Measurements from ENCODE around the gene SPP1. TPM values are rescaled to one million over a fixed set of nuclear protein-coding genes. Genes with fewer than 3 reads are reported as not detected.

The SPP1 gene
- total RNA-seq, 4 donors from 2014 or later: 1.4 to 13.6 (median 6.0) TPM; not detected in 1

- Histone ChIP-seq H3K36me3 (no peaks in the 10 kb centered on the region), H3K4me3 (no peak overlapping the region), H3K4me1 (no peaks in the 10 kb centered on the region), H3K9me3 (no peaks in the 10 kb centered on the region), H3K27ac (no peak overlapping the region), H3K27me3 (peaks cover 0 to under 1% (median 0%) of the 10 kb centered on the region in 3 donors)
- TF ChIP-seq CTCF (IDR thresholded peaks at IDR 0.05 in 4 of 5, conservative IDR thresholded peaks at IDR 0.05 in 1 of 5): no peak
- TF ChIP-seq POLR2A (IDR thresholded peaks at IDR 0.05): no peak
- in situ Hi-C loops (cut with MboI; ENCODE audit: low sequenced_read_pairs in 4 of 4): no loop called here
- DNase-seq (no peak), ATAC-seq (no peak)
- intact Hi-C loops (cut with DNase I; ENCODE audit: low total_unique reads): no loop called here
Observed at GRCh38 chr4:87962398-87963146, 12.9 kb upstream of the SPP1 start.

GRCh38 chr4:87965501-87965975, 10.0 kb upstream of the SPP1 start:
- no peak for DNase-seq
- Histone ChIP-seq H3K36me3 (no peaks in the 10 kb centered on the region), H3K9me3 (no peaks in the 10 kb centered on the region), H3K4me1 (no peaks in the 10 kb centered on the region), H3K27me3 (peaks cover 0 to 4% (median 0%) of the 10 kb centered on the region in 3 donors), H3K27ac (no peak overlapping the region), H3K4me3 (no peak overlapping the region)
- TF ChIP-seq POLR2A (IDR thresholded peaks at IDR 0.05) (no peak), CTCF (IDR thresholded peaks at IDR 0.05 in 4 of 5, conservative IDR thresholded peaks at IDR 0.05 in 1 of 5) (no peak)
- in situ Hi-C loops (cut with MboI; ENCODE audit: low sequenced_read_pairs in 4 of 4): no loop called here
- no peak for ATAC-seq
- intact Hi-C loops (cut with DNase I; ENCODE audit: low total_unique reads): no loop called here

- no peaks in the 10 kb centered on the region for H3K36me3 ChIP-seq
- no peak overlapping the region for H3K4me3 ChIP-seq
- intact Hi-C loops (cut with DNase I; ENCODE audit: low total_unique reads): no loop called here
- no peak overlapping the region for H3K27ac ChIP-seq
- H3K27me3 ChIP-seq: peaks cover 0 to 4% (median 0%) of the 10 kb centered on the region in 3 donors
- TF ChIP-seq CTCF (IDR thresholded peaks at IDR 0.05 in 4 of 5, conservative IDR thresholded peaks at IDR 0.05 in 1 of 5): no peak
- TF ChIP-seq POLR2A (IDR thresholded peaks at IDR 0.05): no peak
- H3K9me3 ChIP-seq: no peaks in the 10 kb centered on the region
- no peaks in the 10 kb centered on the region for H3K4me1 ChIP-seq
- in situ Hi-C loops (cut with MboI; ENCODE audit: low sequenced_read_pairs in 4 of 4): no loop called here
- DNase-seq (no peak), ATAC-seq (no peak)
Observed at GRCh38 chr4:87966095-87966496, 9.4 kb upstream of the SPP1 start.

GRCh38 chr4:87967193-87967592, 8.3 kb upstream of the SPP1 start:
- Histone ChIP-seq H3K4me1 (no peaks in the 10 kb centered on the region), H3K4me3 (no peak overlapping the region), H3K27me3 (peaks cover 0 to 4% (median 0%) of the 10 kb centered on the region in 3 donors), H3K36me3 (no peaks in the 10 kb centered on the region), H3K27ac (no peak overlapping the region), H3K9me3 (no peaks in the 10 kb centered on the region)
- TF ChIP-seq CTCF (IDR thresholded peaks at IDR 0.05 in 4 of 5, conservative IDR thresholded peaks at IDR 0.05 in 1 of 5): no peak
- TF ChIP-seq POLR2A (IDR thresholded peaks at IDR 0.05): no peak
- intact Hi-C loops (cut with DNase I; ENCODE audit: low total_unique reads) (no loop called here), in situ Hi-C loops (cut with MboI; ENCODE audit: low sequenced_read_pairs in 4 of 4) (no loop called here)
- ATAC-seq (no peak), DNase-seq (no peak)

All from gastrocnemius medialis (tissue), 4 donors.